GM18870 (cell line): ENCODE results near the gene RAPSN.

Experiments used
- ATAC-seq: cut with Tn5 transposase; IDR thresholded peaks from one replicate; pipeline ENCODE4 v1.9.1; 2021; ENCODE audit warnings: moderate library complexity; ENCODE audit not compliant: unreplicated experiment

The RAPSN gene

DNA sequence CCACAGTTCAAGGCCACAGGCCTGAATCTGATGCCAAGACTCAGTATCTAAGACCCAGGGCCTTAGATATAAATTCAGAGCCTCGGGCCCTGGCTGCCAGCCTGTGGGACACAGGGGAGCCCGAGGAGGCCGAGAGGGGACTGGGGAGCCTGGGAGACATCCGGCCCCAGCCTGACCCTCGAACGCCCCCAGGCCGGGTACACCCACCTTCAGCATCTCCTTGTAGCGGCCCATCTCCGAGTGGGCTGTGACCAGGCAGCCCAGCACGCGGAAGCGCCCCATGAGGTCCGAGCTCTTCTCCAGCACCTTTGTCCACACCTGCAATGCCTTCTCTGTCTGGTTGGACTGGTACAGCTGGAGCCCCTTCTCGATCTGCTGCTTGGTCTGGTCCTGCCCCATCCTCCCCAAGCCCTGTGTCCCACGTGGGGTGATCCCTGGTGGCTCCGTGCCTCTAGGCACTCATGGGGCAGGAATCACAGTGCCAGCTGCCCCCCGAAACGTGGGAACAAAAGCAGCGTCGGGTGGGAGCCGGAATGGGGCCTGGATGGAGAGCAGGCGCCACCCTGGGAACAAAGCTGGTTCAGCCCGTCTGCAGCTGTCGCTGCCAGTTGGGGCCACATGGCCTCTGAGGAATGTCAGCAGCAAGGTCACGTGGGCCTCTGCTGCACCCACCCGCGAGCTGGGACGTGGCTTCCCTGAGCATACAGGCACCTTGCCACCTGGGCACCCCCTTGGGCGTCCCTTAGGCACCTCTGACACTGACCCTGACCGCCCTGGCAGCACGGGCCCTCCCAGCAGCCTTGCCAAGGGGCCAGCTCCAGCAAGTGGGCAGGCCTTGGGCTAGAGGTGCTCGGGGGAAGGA, at the start of gene RAPSN:
RAPSN (minus strand) TSS at position 571 of the 862 bp plus-strand sequence; CDS start at position 399, 172 bp downstream.
- ATAC-seq, result no peak

DNA sequence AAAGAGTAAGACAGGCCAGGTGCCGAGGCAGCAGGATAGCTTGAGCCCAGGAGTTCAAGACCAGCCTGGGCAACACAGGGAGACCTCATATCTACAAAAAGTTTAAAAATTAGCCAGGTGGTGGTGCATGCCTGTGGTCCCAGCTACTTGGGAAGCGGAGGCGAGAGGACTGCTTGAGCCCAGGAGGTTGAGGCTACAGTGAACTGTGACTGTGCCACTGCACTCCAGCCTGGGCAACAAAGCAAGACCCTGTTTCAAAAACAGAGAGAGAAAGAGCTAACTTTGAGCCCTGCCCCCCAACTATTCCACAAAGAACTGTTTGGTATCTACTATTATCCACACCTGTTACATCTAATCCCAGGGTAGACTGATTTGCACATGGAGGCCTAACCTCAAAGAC, 49.2 kb upstream of the RAPSN start:
- no peak for ATAC-seq

DNA sequence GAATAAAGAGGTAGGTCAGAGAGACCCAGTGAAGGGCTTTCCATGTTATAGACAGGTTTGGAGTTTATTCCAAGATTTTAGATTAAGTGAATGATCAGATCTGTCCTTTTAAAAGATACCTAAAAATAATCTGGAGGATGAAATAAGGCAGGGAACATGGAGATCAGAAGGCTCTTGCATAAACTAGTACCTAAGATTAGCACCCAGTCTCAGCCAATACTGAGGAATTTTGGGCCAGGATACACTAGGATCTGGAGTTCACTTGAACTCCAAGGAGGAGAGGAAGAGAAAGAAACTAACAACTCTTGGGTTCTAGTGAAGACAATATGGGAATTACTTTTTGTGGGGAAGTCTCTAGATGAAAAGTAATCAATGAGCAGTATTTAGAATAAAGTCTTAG, 47.9 kb upstream of the RAPSN start:
- no peak for ATAC-seq

GRCh38 chr11:47495856-47496217, 46.9 kb upstream of the RAPSN start:
- no peak for ATAC-seq

- no peak for ATAC-seq
Observed at GRCh38 chr11:47495011-47495855, 46.3 kb upstream of the RAPSN start.

- ATAC-seq, result no peak
Observed at GRCh38 chr11:47489395-47489755, 40.4 kb upstream of the RAPSN start.

DNA sequence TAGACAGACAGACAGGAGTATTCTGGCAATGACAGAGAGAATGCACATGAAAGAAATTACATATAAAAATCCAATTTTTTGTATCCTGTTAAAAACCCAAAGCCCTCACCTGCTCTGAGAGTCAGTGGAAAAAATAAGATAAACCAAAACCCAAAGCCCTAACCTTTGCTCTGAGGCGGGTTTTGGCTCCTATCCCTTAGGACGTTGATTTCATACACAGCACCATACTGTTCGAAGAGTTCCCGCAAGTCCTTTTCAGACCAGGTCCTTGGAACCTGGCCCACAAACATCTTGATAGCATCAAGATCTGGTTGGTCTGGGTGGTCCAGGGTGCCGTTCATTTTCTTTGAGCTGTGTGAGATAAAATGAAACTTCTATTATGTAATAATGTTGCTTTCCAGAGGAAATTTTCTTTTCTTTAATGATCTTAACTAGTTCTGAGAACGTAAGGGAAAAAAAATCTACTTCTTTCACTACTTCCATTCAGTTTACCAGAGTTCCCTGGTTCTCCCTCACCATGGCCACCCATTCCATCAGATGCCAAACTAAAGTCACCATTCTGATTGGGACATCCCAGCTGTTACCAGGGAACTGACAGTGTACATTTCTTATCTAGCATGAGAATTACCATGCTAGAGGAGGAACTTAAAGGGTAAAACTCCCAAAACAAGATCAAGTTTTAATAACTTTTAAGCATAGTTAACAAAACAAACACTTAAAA, 39.9 kb upstream of the RAPSN start:
- no peak for ATAC-seq

- no peak for ATAC-seq
Observed at GRCh38 chr11:47488111-47488510, 39.2 kb upstream of the RAPSN start.

GRCh38 chr11:47487421-47487820, 38.5 kb upstream of the RAPSN start:
- ATAC-seq, result no peak

DNA sequence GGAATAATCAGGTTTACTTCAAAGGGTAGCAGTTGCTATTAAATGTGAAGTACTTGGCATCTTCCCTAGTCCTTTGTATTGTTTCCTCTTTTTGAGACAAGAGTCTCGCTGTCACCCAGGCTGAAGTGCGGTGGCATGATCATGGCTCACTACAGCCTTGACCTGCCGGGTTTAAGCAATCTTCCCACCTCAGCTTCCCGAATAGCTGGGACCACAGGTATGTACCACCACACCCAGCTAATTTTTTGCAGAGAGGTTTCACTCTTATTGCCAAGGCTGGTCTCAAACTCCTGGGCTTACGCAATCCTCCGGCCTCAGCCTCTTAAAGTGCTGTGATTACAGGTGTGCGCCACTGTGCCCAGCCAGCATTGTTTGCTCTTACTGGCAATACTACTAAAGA, 36.2 kb upstream of the RAPSN start:
- no peak for ATAC-seq

DNA sequence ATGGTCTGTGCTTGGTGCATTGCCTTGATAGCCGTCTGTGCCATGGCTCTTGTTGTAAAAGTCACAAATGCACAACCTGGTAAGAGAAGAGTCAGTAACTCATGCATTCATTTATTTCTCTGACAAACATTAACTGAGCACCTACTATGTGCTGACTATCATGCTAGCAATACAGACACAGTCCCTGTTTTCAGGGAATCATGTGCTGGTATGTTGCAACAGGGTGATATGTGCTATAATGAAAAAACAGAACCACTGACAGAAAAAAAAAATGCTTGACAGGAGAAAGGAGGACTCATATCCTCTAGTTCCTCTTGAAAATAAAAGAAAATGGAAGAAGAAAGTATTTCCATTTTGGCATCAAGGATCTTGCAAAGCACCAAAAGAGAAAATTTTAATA, 34.5 kb upstream of the RAPSN start:
- no peak for ATAC-seq

GRCh38 chr11:47480762-47481161, 31.8 kb upstream of the RAPSN start:
- no peak for ATAC-seq

- no peak for ATAC-seq
Observed at GRCh38 chr11:47478651-47479329, 29.9 kb upstream of the RAPSN start.

DNA sequence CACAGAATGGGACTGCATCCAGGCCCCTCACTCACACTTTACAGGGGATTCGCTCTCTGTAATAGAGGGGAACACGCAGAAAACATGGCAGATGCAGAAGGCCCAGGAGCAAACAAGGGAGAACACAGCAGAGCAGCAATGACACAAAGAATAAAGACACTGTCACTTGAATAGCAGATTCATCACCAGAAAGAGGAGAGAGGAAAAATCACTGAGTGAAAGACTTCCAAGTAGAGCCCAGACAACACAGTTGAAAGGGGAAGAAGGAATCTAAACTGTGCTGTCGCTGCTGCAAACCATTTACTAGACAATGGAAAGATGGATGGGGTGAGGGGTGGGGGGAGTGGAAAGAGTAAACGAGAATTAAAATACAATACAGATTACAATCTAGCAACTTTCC, 28.8 kb upstream of the RAPSN start:
- ATAC-seq, result no peak

DNA sequence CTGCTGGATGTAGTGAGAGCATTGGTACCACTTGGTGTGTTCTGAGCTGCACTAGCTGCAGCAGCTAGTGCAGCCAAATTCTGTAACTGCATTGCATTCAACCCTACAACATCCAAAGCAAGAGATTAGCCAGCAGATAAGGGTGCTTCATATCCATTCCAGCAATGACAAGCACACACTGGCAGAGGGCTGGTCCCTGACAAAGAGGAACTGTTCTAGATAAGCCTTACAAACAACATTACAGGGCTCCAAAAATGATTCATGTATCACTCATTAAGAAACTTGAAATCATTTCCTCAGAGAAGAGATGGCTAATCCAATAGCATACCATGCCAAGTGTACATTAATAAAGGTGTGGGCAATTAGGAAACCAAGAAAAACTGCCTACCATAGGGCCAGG, 28.4 kb upstream of the RAPSN start:
- ATAC-seq, result no peak

DNA sequence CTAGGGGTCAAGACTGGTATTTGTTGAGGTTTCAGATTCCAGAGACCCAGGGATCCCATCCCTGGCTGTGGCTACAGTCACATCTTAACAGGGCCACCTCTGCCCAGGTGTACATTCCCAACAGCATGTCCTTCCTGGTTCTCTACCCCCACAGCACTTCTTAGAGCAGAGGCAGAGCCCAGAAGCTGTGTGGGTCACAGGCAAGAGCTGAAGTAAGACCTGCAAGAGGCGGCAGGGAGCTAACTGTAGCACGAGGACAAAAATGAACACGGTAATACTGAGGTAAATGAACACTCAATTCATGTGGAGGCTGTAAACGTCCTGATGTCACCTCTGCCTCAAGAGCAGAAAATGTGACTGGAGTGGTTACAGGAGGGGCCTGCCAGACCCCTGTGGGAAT, 21.7 kb upstream of the RAPSN start:
- ATAC-seq, result no peak

- ATAC-seq, result no peak
Observed at GRCh38 chr11:47469361-47470179, 20.6 kb upstream of the RAPSN start.

- no peak for ATAC-seq
Observed at GRCh38 chr11:47468598-47469214, 19.8 kb upstream of the RAPSN start.

- ATAC-seq, result no peak
Observed at GRCh38 chr11:47467357-47467756, 18.4 kb upstream of the RAPSN start.
